ENCODE data around the gene ZNF365.

Gene ZNF365

GRCh38 chr10:62332406-62332805 lies 41.8 kb upstream of the ZNF365 start:
- H3K4me1 ChIP-seq = no peaks in the 10 kb centered on the region
- no peaks in the 10 kb centered on the region for H3K27me3 ChIP-seq (ENCODE audit: control insufficient read depth, insufficient read depth, low read length)
- no peak overlapping the region for H3K4me3 ChIP-seq (ENCODE audit: low read depth, low read length)
- no peak overlapping the region for H3K27ac ChIP-seq
- no peaks in the 10 kb centered on the region for H3K79me2 ChIP-seq
- no peak overlapping the region for H3K9ac ChIP-seq
- H3K9me3 ChIP-seq (ENCODE audit: control insufficient read depth, low read length) = no peaks in the 10 kb centered on the region
- H3K36me3 ChIP-seq (ENCODE audit: control insufficient read depth, insufficient read depth, low read length) = no peaks in the 10 kb centered on the region
- no peak overlapping the region for H3K4me2 ChIP-seq (ENCODE audit: low read length)
- no peak for TF ChIP-seq CTCF (IDR thresholded peaks at IDR 0.05)
- H2AFZ ChIP-seq = no peak overlapping the region

- Histone ChIP-seq H3K79me2 (no peaks in the 10 kb centered on the region), H3K4me3 (ENCODE audit: low read depth, low read length) (no peak overlapping the region), H3K9ac (no peak overlapping the region), H3K4me2 (ENCODE audit: low read length) (no peak overlapping the region), H3K27ac (no peak overlapping the region), H3K9me3 (ENCODE audit: control insufficient read depth, low read length) (no peaks in the 10 kb centered on the region), H3K27me3 (ENCODE audit: control insufficient read depth, insufficient read depth, low read length) (no peaks in the 10 kb centered on the region), H3K4me1 (no peaks in the 10 kb centered on the region), H3K36me3 (ENCODE audit: control insufficient read depth, insufficient read depth, low read length) (no peaks in the 10 kb centered on the region), H2AFZ (no peak overlapping the region)
- no peak for TF ChIP-seq CTCF (IDR thresholded peaks at IDR 0.05)
Measured at GRCh38 chr10:62333135-62333889, 40.9 kb upstream of the ZNF365 start.

- TF ChIP-seq CTCF (IDR thresholded peaks at IDR 0.05) = no peak
- H3K9me3 ChIP-seq (ENCODE audit: control insufficient read depth, low read length) = no peaks in the 10 kb centered on the region
- no peaks in the 10 kb centered on the region for H3K36me3 ChIP-seq (ENCODE audit: control insufficient read depth, insufficient read depth, low read length)
- H3K4me2 ChIP-seq (ENCODE audit: low read length) = no peak overlapping the region
- H3K9ac ChIP-seq = no peak overlapping the region
- no peak overlapping the region for H2AFZ ChIP-seq
- no peak overlapping the region for H3K4me3 ChIP-seq (ENCODE audit: low read depth, low read length)
- no peaks in the 10 kb centered on the region for H3K4me1 ChIP-seq
- H3K27ac ChIP-seq = no peak overlapping the region
- H3K27me3 ChIP-seq (ENCODE audit: control insufficient read depth, insufficient read depth, low read length) = no peaks in the 10 kb centered on the region
- H3K79me2 ChIP-seq = no peaks in the 10 kb centered on the region
Measured at GRCh38 chr10:62333988-62334682, 40.0 kb upstream of the ZNF365 start.

GRCh38 chr10:62335326-62335725 lies 38.8 kb upstream of the ZNF365 start:
- no peaks in the 10 kb centered on the region for H3K27me3 ChIP-seq (ENCODE audit: control insufficient read depth, insufficient read depth, low read length)
- H3K79me2 ChIP-seq = no peaks in the 10 kb centered on the region
- H3K4me1 ChIP-seq = no peaks in the 10 kb centered on the region
- H2AFZ ChIP-seq = no peak overlapping the region
- H3K4me2 ChIP-seq (ENCODE audit: low read length) = no peak overlapping the region
- no peak for TF ChIP-seq CTCF (IDR thresholded peaks at IDR 0.05)
- no peaks in the 10 kb centered on the region for H3K36me3 ChIP-seq (ENCODE audit: control insufficient read depth, insufficient read depth, low read length)
- no peak overlapping the region for H3K4me3 ChIP-seq (ENCODE audit: low read depth, low read length)
- H3K9ac ChIP-seq = no peak overlapping the region
- H3K9me3 ChIP-seq (ENCODE audit: control insufficient read depth, low read length) = no peaks in the 10 kb centered on the region
- H3K27ac ChIP-seq = no peak overlapping the region
